Hematopoietic multipotent progenitor cell treated with erythropoietin and hydrocortisone succinate and interleukin-3 and kit ligand, for 15 days (in vitro differentiated cells): ENCODE results near the gene PXDN.
"Not testable (repeated sequence)": the region's sequence is repeated elsewhere in the genome, so short reads cannot be mapped to it uniquely, and the experiment has no call there.

Experiments used
- DNase-seq: peaks from one replicate; pipeline ENCODE4 v3.0.0-alpha.2; 2015; ENCODE audit warnings: low spot score

Gene PXDN

DNA sequence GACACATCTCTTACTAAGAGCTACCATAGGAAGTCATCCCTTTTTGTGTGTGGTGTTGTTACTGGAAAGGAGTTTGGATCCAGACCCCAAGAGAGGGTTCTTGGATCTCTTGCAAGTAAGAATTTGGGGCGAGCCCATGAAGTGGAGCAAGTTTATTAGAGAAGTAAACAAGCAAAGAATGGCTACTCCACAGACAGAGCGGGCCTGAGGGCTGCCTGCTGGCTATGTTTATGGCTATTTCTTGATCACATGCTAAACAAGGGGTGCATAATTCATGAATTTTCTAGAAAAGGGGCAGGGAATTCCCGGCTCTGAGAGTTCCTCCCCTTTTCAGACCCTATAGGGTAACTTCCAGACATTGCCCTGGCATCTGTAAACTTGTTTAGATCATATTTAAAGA is 30.6 kb upstream of the PXDN start:
- DNase-seq: no peak

DNA sequence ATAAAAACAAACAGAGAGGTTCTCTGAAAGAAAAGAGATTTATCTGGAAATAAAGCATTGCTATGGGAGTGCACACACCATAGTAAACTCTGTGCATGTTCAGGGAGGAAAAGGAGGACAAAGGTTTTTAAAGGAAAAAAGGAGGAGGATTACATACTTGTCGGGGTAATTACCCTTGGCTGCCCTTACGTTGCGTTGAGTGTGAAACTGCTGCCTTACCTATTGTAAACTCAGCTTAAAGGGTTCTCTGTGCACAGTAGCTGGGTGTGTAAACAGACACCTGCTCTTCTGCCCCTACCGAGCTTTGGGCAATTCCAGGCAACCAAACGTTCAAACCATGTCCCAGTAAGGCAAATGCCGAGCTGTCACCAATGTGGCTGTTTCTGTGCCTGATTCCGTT is 29.6 kb upstream of the PXDN start:
- no peak for DNase-seq

DNA sequence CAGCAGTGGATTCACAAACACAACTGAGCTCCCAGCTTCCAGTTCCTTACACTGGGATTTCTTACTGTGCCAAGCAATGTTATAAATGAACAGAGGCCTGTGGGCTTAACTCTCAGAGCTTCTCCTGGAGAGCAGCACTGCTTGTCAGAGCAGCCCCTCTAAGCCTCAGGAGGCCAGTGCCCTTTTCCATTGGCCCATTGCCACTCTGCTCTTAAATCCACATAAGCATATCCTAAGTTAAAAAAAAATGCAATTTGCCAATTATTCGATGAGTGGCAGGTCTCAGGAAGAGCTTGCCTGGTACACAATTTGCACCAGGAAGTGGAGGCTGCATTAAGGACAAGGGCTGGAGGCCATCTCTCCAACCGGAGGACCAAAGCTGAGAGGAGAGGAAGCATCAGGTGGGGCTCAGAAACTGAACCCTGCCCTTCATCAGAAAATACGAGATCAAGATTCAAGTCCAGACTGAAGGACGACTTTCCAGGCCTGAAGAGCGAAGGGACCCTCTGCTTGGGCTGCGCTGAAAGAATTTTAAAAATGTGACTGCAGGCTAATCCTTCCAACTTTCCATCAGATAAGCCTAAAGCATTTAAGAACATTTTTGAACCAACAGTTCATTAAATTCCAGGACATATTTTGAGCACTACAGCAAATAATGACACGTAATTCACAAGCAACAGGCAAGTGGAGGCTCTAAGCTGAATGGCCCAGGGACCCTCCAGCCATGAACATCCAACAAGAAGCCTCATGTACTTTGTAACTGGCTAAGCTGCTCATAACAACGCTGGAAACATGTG is 28.4 kb upstream of the PXDN start:
- DNase-seq: no peak

DNA sequence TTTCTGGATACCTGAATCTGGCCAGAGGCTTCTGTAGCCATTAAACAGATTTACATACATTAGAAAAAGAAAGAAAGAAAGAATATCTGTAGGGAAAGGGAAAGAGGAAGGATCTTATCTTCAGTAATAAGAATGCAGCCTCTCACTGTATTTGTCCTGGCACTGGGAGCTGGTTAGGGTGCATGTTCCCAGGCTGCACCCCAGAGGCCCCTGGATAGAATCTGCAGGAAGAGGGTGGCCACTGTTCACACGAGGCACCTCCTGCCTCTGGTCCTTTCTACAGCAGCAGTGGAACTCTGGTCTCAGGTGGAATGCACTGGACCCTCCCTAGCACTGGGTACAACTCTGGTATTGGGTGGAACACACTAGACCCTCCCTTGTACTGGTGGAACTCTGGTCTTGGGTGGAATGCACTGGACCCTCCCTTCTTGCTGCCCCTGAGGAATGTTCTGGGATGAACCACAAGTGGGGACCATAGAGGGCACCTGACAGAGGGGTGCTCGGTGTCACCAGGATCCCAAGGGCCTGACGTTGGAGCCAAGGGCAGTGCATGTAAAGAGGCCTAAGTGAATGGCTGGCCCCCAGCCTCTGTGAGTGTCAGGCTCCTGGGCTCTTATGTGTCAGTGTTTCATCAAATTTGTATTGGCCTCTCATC is 27.4 kb upstream of the PXDN start:
- no peak for DNase-seq

DNA sequence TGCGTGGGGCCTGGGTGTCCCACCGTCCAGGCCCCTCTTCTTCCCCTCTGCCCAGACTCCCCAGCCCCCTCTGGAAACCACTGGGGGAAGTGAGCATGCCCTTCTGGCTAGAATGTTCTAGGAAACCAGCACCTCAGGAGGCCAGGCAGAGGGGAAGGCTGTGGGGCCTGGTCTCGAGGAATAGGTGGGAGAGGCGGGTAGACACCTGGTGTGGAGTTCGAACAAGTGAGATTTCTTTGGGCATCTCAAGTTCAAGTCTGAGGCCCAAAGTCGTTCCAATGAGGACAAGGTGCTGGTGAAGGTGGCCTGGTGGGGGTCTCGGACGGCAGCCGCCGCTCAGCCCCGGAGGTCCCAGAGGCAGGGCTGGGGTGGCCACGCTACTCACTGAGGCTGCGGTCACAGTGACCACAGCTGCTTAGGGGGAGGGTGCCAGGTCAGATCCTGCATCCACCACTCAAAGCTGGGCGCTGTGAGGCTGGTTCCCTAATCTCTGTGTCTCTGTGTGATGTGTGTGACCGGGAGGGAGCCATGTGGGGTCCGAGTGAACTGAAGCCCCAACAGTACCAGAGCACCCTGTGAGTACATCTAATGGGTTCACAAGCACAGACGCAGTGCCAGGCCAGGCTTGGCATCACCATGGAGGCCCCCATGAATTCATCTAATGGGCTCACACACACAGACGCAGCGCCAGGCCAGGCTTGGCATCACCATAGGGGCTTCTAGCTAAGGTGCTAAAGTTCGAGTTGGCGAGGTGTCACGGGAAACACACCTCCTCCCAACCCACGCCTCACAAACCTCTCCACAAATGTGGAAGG is 26.5 kb upstream of the PXDN start:
- DNase-seq: no peak

DNA sequence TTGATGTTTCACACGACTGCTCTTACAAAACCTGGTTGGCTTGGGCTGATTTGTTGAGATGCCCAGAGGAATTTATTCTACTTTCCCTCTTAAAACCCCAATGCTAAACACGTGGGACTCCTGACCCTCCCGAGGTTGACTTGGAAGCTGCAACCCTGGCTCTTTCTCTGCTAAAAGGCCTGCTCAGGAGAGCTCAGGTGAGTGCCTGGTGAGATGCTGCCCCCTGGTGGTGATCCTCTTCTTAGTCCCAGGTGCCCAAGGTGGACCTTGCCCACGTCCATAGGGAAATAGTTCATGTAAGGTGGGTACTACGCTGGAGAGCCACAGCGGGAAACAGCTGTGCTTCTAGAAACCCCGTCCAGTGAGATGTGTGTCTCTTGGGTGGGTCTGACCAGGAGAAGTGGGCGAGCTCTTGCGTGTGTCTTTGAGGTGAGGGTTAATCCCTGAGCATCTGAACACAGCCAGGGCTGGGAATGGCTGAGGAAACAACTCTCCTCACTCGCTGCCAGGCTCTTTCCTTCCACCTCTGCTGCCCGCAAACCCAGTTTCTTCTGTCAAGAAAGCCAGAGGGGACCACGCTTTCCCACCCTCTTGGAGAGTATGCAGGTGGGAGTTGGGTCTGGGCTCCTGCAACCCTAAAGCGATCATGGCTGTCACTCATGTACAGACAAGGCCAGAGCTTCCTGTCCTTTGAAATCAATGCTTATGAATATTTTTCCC is 25.5 kb upstream of the PXDN start:
- peak; percentile 36 for DNase-seq

DNA sequence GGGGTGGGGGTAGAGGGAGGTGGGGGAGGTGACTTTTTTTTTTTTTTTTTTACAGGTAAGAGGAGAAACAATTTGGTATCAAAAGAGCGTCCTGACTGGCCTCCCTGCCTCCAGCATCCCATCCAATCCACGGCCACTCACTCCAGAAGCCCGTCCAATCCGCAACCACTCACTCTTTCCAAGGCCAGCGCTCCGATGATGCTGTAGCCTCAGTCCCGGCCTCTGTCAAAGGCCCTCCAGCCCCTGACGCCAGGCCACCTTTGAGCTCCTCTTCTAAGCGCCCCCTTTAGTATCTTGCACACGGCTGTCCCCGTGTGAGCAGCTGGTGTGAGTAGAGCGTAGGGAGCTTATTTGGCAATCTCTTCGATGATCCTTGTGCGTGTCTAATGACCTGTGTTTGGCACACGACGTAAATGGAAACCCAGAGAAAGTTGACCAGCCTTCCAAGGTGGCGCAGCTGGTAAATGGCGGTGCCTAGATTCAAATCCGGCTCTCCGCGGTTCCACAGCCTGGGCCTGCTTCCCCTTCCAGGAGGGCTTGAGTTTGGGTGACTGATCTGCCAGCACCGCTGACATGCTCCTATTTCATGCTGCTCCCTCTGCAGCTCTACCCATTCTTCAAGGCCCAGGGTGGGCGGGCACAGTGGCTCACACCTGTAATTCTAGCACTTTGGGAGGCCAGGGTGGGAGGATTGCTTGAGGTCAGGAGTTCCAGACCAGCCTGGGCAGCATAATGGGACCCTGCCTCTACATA is 23.8 kb upstream of the PXDN start:
- DNase-seq: no peak

DNA sequence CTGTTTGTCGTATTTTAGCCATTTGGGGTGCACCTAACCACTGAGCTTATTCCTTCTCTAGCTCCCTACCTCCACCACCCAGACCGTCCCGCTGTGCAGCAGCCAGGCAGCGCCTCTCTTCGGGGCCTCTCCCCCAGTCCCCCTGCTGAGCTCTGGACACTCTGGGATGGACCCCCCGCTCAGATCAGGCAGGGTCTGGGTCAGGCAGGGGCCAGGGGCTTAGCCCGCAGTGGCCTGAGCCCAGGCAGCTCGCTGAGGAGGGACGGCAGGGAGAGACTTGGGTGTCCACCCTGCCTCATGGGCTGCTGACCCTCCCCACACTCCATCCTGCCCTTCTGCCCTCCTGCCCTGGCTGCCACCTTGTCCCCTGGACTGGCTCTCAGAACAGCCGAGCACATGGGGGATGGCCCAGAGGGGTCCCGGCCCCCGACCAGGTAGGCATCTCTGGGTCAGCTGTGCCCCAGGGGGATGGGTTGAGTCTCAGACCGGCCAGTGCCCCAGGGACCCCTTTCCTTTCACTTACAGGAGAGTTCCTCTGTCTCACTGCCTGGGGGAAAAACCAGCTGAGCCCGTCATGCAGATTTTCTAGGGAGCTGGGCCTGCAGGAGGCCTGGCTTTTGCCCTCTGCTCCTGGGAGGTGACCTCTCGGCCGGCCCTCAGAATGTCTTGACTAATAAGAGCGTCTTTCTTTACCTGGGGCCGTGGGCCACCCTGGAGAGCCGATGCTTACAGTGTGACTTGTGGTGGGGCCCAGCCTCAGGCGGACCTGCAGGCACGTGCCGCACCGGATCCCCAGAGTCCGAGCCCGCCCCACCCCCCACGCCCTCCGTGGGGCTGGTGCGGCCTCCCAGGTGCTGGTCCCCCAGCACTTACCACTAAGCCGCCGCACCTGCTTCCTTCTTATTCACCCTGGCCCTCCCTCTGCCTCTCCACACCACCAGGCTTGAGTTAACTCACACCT is 22.8 kb upstream of the PXDN start:
- no peak for DNase-seq

DNA sequence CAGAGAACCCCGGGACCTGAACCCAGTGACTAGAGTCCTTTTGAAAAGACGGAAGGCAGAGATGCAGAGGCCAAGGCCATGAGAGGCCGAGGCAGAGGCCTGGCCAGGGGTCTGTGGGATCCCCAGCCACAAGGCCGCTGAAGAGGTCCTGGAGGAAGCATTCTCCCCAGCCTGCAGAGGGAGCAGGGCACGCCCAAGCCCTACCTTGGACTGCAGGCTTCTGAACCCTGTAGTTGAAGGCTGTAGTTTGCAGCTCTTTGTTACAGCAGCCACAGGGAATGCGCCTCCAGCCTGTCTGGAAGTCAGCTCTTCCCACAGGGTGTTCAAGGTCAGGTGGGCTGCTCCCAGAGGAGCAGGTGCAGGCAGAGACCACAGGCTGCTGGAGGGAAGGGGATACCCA is 22.1 kb upstream of the PXDN start:
- DNase-seq: no peak

DNA sequence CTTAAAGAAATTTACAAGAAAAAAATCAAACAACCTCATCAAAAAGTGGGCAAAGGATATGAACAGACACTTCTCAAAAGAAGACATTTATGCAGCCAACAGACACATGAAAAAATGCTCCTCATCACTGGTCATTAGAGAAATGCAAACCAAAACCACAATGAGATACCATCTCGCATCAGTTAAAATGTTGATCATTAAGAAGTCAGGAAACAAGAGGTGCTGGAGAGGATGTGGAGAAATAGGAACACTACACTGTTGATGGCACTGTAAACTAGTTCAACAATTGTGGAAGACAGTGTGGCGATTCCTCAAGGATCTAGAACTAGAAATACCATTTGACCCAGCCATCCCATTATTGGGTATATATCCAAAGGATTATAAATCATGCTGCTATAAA is 20.9 kb upstream of the PXDN start:
- not testable (repeated sequence) for DNase-seq

DNA sequence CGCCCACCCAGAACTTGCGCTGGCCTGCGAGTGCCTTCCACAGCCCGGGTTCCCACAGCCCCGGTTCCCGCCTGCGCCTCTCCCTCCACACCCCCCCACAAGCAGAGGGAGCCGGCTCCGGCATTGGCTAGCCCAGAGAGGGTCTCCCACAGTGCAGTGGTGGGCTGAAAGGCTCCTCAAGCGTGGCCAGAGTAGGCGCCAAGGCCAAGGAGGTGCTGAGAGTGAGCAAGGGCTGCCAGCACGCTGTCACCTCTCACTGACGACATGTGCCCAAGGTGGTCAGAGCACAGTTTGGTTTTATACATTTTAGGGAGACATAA is 15.3 kb upstream of the PXDN start:
- no peak for DNase-seq

DNA sequence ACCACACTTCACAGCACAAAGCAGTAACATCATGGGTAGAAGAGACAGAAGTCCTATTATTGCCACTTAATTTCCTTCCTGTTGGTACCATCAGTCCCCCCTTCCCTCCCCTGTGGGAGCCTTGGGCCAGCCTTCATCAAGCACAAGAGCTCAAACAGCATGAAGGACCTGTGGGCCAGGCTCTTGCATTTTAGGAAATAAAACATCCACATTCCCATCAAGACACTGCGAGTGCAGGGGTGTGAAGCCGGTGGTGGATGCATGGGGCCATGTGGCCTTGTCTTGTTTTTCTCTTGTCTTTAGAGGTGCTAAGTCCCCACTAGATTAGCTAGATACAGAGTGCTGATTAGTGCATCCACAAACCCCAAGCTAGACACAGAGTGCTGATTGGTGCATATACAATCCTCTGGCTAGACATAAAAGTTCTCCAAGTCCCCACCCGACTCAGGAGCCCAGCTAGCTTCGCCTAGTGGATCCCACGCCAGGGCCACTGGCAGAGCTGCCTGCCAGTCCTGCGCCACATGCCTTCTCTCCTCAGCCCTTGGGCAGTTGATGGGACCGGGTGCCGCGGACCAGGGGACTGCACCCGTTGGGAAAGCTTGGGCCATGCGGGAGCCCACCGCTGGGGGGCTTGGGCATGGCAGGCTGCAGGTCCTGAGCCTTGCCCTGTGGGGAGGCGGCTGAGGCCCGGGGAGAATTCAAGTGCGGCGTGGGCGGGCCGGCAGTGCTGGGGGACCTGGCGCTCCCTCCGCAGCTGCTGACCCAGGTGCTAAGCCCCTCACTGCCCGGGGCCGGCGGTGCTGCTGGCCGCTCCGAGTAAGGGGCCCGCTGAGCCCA is 14.7 kb upstream of the PXDN start:
- DNase-seq: no peak

DNA sequence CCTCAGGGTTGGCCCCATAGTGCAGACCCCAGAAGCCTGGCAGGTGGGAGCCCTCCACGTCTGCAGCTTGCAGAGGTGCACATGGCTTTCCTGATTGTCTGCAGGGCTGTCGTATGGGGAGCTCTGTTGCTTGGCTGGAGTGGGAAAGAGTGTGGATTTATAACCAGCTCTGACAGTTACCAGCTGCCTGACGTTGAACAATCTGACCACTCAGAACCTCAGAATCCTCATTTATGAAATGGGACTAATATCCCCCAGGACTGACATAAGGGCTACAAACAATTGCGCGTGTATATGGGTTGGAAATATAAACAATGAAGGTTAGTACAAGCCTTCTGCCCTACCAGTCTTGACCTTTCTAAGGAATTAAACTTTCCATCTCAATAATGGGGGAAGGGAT is 13.9 kb upstream of the PXDN start:
- DNase-seq: no peak

DNA sequence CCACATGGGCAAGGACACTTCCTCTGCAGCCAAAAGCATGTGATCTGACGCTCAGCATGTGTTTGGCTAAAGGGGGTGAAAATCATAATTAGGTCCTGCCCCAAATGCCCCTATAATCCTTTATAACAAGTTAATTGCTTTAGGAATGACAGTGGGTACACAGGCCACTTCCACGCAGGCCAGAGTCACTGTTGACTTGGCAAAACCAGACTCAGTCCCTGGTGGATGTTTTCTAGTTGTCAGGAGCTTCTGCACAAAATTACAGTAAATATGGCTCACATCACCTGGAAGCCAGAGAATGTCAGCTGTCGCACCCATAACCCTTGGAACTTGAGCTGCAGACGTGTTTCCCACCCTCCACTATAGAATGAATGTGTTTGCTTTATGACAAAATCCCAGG is 13.3 kb upstream of the PXDN start:
- DNase-seq: no peak

DNA sequence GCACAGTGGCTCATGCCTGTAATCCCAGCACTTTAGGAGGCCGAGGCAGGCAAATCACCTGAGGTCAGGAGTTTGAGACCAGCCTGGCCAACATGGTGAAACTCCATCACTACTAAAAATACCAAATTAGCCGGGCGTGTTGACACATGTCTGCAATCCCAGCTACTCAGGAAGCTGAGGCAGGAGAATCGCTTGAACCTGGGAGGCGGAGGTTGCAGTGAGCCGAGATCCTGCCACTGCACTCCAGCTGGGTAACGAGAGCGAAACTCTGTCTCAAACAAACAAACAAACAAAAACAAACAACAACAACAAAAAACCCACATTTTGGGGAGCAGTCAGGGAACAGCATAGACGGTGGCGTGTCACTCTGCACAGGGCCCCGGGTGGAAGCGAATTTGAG is 12.8 kb upstream of the PXDN start:
- not testable (repeated sequence) for DNase-seq

DNA sequence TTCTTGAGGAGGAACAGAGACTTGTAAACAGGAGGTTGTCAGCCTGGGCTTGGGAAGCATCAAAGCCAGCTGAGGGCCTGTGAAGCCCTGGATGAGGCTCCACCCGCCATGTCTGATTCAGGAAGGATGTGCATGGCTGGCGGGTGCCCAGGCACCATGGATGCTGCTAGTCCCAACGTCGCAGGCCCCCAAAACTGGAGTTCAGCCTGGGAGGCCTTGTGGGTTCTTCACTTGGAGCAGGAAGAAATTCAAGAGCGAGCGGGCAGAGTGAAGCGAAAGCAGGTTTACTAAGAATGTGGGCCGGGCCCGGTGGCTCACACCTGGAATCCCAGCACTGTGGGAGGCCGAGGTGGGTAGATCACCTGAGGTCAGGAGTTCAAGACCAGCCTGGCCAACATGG is 12.1 kb upstream of the PXDN start:
- DNase-seq: no peak

DNA sequence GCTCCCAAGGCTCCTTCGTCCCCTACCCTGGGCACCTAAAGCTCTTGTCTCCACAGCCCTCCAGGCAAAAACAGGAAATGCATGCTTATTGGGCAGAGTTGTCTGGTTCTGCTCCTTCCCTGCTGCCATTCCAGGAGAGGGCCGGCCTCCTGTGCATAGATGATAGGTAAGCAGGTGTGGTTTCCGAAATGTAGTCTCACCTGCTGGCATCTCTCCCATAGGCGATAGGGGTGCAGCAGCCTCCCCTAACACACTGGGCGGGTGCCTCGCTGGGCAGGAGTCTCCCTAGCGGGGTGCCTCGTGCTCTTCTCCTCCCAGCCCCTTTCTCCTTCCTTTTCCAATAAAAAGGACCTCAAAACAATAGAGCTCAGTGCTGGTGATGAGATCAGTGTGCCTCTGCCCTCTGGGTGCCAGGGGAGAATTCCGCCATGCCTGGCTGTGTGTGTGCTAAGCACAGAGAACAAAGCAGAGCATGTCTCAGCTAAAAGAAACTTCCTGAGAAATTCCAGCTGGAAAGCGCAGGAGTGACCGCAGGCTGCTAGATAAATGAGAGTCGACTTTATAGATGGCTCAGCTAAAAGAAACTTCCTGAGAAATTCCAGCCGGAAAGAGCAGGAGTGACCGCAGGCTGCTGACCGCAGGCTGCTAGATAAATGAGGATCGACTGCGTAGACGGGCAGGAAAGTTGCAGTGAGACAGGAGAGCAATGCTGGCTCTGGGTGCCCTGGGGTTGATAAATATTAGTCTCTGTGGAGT is 11.3 kb upstream of the PXDN start:
- no peak for DNase-seq

DNA sequence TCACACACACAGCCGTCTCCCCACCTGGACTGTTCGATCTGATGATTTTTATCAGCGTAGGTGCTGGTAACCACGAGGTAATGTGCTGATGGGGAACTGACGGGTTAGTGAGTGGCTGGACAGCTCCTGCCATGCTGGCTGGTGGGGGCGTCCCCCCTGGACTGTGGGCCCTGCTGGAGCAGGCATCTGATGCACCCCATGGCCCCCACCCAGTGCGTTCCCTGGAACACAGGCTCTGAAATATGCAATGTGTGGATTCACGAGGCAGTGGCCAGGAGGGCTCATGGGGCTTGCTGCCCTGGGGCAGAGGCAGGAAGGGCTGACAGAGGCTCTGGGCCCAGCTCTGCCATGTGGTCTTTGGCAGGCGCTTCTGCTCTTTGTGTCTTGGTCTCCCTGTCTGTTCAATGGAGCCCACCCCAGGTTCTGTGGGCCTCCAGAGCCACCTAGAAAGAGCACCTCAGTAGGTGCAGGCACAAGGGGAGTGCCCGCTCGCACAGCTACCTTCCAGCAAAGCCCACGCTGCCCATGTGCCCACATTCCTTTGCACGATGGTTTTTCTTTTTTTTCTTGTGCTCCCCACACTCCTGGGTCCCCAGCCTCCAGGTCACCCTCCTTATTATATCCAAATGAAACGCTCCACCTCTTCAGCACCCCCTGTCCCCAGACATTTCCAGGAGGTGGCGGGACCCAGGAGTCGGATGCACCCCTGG is 10.3 kb upstream of the PXDN start:
- no peak for DNase-seq
